Cardiac muscle cell (in vitro differentiated cells and primary cell): ENCODE data around the gene SEMA3A. TPM values are rescaled to one million over a fixed set of nuclear protein-coding genes. Genes with fewer than 3 reads are reported as not detected.

Source experiments
- DNase-seq, 2 donors: peaks; one replicate each; pipeline versions ENCODE4 v3.0.0 to v3.0.0-alpha.2; 2010 to 2017; ENCODE audit warnings: low read depth in 1 of 2, low spot score in 1 of 2
- H3K27ac ChIP-seq: fragments of 200-600 bp; sonication (generic); 2 replicates; pipeline ENCODE4 v1.5.1; 2016
- H3K27me3 ChIP-seq: fragments of 200-600 bp; sonication (generic); 2 replicates; pipeline ENCODE4 v1.6.0; 2016; ENCODE audit warnings: control low read depth
- H3K36me3 ChIP-seq: fragments of 200-600 bp; sonication (generic); 2 replicates; pipeline ENCODE4 v1.5.1; 2016; ENCODE audit warnings: control low read depth
- H3K4me1 ChIP-seq: fragments of 200-600 bp; sonication (generic); 2 replicates; pipeline ENCODE4 v1.8.1; 2017; ENCODE audit warnings: low read depth, mild to moderate bottlenecking, mixed run types
- H3K4me3 ChIP-seq: fragments of 200-600 bp; sonication (generic); 2 replicates; pipeline ENCODE4 v1.5.1; 2016; ENCODE audit warnings: mild to moderate bottlenecking
- H3K9me3 ChIP-seq: fragments of 200-600 bp; sonication (generic); 2 replicates; pipeline ENCODE4 v1.5.1; 2017; ENCODE audit warnings: low read depth, mild to moderate bottlenecking, control low read depth
- polyA plus RNA-seq: library from polyadenylated mRNA; unstranded; fragments of >200 nt; fragmentation: Nextera tagmentation; extraction: Ambion mirVana; gene quantifications from 2 replicates; pipeline ENCODE4 v1.2.1, GENCODE V29; 2016
- total RNA-seq: library from RNA; depleted of rRNA; stranded (reverse); fragments of >200 nt; gene quantifications from 2 replicates; pipeline ENCODE4 v1.2.3, GENCODE V29; 2016
- TF ChIP-seq, protein P1 (sequence below): IDR thresholded peaks from 2 replicates; pipeline ENCODE4 v1.5.1; 2012; ENCODE audit warnings: low read depth, mild to moderate bottlenecking, low read length

SEMA3A gene
- total and polyA plus RNA-seq, 2 experiments from 2014 or later = 33.5 to 37.3 TPM

- no peak overlapping the region for H3K27ac ChIP-seq
Observed at GRCh38 chr7:83952236-83952635, 242.4 kb downstream of the SEMA3A start.

DNA sequence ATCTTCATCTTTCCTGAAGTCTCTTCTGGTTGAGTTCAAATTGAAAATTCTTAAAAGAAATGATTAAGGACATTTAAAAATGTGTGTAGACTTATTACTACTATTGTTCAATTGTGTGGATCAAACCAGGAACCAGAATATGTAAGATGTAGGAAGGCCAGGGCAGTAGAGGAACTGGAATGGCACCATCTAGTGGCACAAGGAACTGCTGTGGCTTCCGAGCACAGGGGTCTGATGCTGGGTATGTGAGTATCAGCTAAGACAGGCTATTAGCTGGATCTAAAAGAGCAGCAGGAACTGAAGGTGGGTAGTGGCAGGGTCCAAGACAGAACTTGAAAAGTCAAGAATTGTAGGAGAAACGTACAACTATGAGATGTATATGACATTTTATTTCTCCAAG lies 247.3 kb downstream of the SEMA3A start:
- Histone ChIP-seq H3K9me3 (no peaks in the 10 kb centered on the region), H3K27ac (no peak overlapping the region), H3K4me3 (no peak overlapping the region), H3K4me1 (no peaks in the 10 kb centered on the region), H3K27me3 (no peaks in the 10 kb centered on the region), H3K36me3 (no peaks in the 10 kb centered on the region)
- peak; percentile 17 to 18 for DNase-seq
- TF ChIP-seq, protein P1, sequence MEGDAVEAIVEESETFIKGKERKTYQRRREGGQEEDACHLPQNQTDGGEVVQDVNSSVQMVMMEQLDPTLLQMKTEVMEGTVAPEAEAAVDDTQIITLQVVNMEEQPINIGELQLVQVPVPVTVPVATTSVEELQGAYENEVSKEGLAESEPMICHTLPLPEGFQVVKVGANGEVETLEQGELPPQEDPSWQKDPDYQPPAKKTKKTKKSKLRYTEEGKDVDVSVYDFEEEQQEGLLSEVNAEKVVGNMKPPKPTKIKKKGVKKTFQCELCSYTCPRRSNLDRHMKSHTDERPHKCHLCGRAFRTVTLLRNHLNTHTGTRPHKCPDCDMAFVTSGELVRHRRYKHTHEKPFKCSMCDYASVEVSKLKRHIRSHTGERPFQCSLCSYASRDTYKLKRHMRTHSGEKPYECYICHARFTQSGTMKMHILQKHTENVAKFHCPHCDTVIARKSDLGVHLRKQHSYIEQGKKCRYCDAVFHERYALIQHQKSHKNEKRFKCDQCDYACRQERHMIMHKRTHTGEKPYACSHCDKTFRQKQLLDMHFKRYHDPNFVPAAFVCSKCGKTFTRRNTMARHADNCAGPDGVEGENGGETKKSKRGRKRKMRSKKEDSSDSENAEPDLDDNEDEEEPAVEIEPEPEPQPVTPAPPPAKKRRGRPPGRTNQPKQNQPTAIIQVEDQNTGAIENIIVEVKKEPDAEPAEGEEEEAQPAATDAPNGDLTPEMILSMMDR = peak; percentile 49

More at GRCh38 chr7:83952236-83952635, 242.4 kb downstream of the SEMA3A start:
- Histone ChIP-seq H3K9me3 (no peaks in the 10 kb centered on the region), H3K36me3 (no peaks in the 10 kb centered on the region), H3K27me3 (no peaks in the 10 kb centered on the region), H3K4me1 (no peaks in the 10 kb centered on the region), H3K4me3 (no peak overlapping the region)
- DNase-seq = no peak
- TF ChIP-seq, protein P1 = no peak

DNA sequence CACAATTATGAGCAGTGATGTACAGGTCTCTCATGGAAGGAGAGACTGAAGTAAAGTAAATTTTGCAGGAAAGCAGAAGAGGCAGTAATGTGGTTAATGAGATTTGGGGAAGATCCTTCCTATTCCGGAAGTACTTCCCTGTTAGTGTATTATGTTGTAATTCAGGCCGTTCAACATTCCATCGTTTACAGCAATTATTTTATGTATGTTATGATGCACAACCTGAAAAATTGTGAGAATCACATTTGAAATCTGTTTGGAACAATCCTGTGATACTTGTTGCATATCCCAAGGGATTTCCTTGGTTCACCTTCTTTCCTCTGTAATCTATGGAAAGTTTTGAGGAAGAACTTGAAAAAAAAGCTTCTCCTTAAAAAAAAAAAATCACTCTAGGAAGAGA lies 247.8 kb downstream of the SEMA3A start:
- Histone ChIP-seq H3K4me3 (no peak overlapping the region), H3K27me3 (no peaks in the 10 kb centered on the region), H3K9me3 (no peaks in the 10 kb centered on the region), H3K27ac (no peak overlapping the region), H3K36me3 (no peaks in the 10 kb centered on the region), H3K4me1 (no peaks in the 10 kb centered on the region)
- no peak for DNase-seq
- TF ChIP-seq, protein P1 = no peak

DNA sequence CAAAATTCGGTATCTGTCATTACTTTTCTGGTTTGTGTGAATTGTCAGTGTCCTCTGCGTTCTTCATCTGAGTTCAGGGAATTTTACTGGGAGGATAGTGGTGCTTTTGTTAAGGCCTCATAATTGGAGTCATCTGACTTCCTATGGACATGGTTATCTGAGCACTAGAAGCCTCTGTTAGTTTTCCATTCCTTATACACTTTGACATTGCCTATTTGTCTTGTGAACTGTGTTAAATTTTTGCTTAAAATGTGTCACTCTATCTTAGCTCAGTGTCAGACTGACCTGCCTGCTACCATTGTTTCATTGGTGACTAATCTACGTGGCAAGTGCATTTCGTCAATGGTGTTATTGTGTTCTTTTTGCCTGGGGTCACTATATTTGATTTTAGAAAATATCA lies 253.3 kb downstream of the SEMA3A start:
- Histone ChIP-seq H3K27me3 (no peaks in the 10 kb centered on the region), H3K4me3 (no peak overlapping the region), H3K9me3 (no peaks in the 10 kb centered on the region), H3K36me3 (no peaks in the 10 kb centered on the region), H3K4me1 (peaks cover 5% of the 10 kb centered on the region), H3K27ac (no peak overlapping the region)
- TF ChIP-seq, protein P1 = no peak
- DNase-seq = no peak

- Histone ChIP-seq H3K36me3 (no peaks in the 10 kb centered on the region), H3K9me3 (no peaks in the 10 kb centered on the region), H3K27me3 (no peaks in the 10 kb centered on the region), H3K27ac (no peak overlapping the region), H3K4me3 (no peak overlapping the region), H3K4me1 (peaks cover 5% of the 10 kb centered on the region)
- no peak for DNase-seq
- TF ChIP-seq, protein P1 = no peak
Observed at GRCh38 chr7:83937930-83938329, 256.7 kb downstream of the SEMA3A start.
